HepG2 (cell line): ENCODE data around the gene OS9. TPM values are rescaled to one million over a fixed set of nuclear protein-coding genes. Genes with fewer than 3 reads are reported as not detected.

Source experiments
- ATF4 ChIP-seq, 2 experiments: fragments of 450-650 bp in 1 of 2; sonication (generic) in 1 of 2; formaldehyde crosslinking; IDR thresholded peaks; 2 replicates each; pipeline versions ENCODE4 v1.5.0 to v1.8.0; 2020 to 2022; ENCODE audit warnings: mild to moderate bottlenecking in 1 of 2, missing genetic modification reagents in 1 of 2
- ATRX ChIP-seq: sonication (generic); formaldehyde crosslinking; IDR thresholded peaks from 2 replicates; pipeline ENCODE4 v1.4.0; 2020; ENCODE audit warnings: missing genetic modification reagents, borderline replicate concordance
- BRCA1 ChIP-seq: sonication (generic); formaldehyde crosslinking; IDR thresholded peaks from 2 replicates; pipeline ENCODE4 v1.4.0; 2020; ENCODE audit warnings: missing genetic modification reagents
- GATA4 ChIP-seq: sonication (generic); IDR thresholded peaks from 2 replicates; pipeline ENCODE4 v1.6.1; 2016; ENCODE audit warnings: antibody characterized with exemption, low read depth, borderline replicate concordance
- GTF2F1 ChIP-seq: fragments of 150-350 bp; IDR thresholded peaks from 2 replicates; pipeline ENCODE4 v1.6.1; 2014; ENCODE audit warnings: low read length
- HNF4A ChIP-seq: sonication (generic); formaldehyde crosslinking; IDR thresholded peaks from 2 replicates; pipeline ENCODE4 v1.4.0; 2020; ENCODE audit warnings: missing genetic modification reagents
- KLF16 ChIP-seq, 2 experiments: sonication (generic) in 1 of 2; formaldehyde crosslinking in 1 of 2; IDR thresholded peaks; 2 replicates each; pipeline versions ENCODE4 v1.6.1 to v1.8.0; 2016 to 2023; ENCODE audit warnings: missing genetic modification reagents in 2 of 2, missing compliant biosample characterization in 1 of 2
- MAZ ChIP-seq, 2 experiments: sonication (generic) in 1 of 2; formaldehyde crosslinking in 1 of 2; IDR thresholded peaks; 2 replicates each; pipeline versions ENCODE4 v1.5.0 to v1.6.1; 2012 to 2020; ENCODE audit warnings: low read depth in 2 of 2, mild to moderate bottlenecking in 2 of 2, borderline replicate concordance in 1 of 2, improper control_type of control experiment in 1 of 2, low read length in 1 of 2, missing genetic modification reagents in 1 of 2, moderate library complexity in 1 of 2
- NFKBIZ ChIP-seq: IDR thresholded peaks from 2 replicates; pipeline ENCODE4 v1.6.1; 2018; ENCODE audit warnings: missing genetic modification reagents, missing compliant biosample characterization
- TAF1 ChIP-seq: sonication (generic); formaldehyde crosslinking; IDR thresholded peaks from 2 replicates; pipeline ENCODE4 v1.4.0; 2020; ENCODE audit warnings: missing genetic modification reagents
- ZNF124 ChIP-seq: sonication (generic); formaldehyde crosslinking; IDR thresholded peaks from 2 replicates; pipeline ENCODE4 v1.4.0; 2020; ENCODE audit warnings: missing genetic modification reagents
- ZNF644 ChIP-seq: IDR thresholded peaks from 2 replicates; pipeline ENCODE4 v1.6.1; 2016; ENCODE audit warnings: low read depth
- polyA plus RNA-seq, 8 experiments: library from polyadenylated mRNA; depleted of rRNA in 3 of 8; stranded (reverse) in 7 of 8; unstranded in 1 of 8; fragments of >200 nt; fragmentation: Illumina TruSeq in 4 of 8; extraction: Trizol in 4 of 8; gene quantifications; 2 replicates each; pipeline versions ENCODE4 v1.2.1 to v1.2.3, GENCODE V29; 2011 to 2016; ENCODE audit warnings: low read depth in 4 of 8, missing spikeins in 1 of 8, mixed read lengths in 1 of 8; ENCODE audit not compliant: insufficient read depth in 1 of 8
- total RNA-seq, 5 experiments: library from RNA; depleted of rRNA; stranded (reverse); fragments of >200 nt; fragmentation: Illumina TruSeq; extraction: Trizol; gene quantifications; 2 replicates each; pipeline ENCODE4 v1.2.3, GENCODE V29; 2016; ENCODE audit warnings: low read depth in 1 of 5
- TF ChIP-seq, protein P1 (sequence below): sonication (generic); formaldehyde crosslinking; IDR thresholded peaks from 2 replicates; pipeline ENCODE4 v1.9.0; 2022; ENCODE audit warnings: low read depth, missing genetic modification reagents
- TF ChIP-seq, protein P2 (sequence below), 2 experiments: fragments of 450-650 bp in 1 of 2; sonication (generic) in 1 of 2; formaldehyde crosslinking in 1 of 2; IDR thresholded peaks; 2 replicates each; pipeline versions ENCODE4 v1.6.1 to v1.8.0; 2016 to 2022; ENCODE audit warnings: antibody characterized with exemption in 1 of 2, mild to moderate bottlenecking in 1 of 2, missing genetic modification reagents in 1 of 2
- TF ChIP-seq, protein P3 (sequence below): sonication (generic); formaldehyde crosslinking; conservative IDR thresholded peaks from 2 replicates; pipeline ENCODE4 v1.4.0; 2020; ENCODE audit warnings: missing genetic modification reagents

OS9 gene
- total and polyA plus RNA-seq, 2 of the 13 experiments (the other 11 are each of a cell fraction or from before 2014, with no cell fraction given): 156 to 206 TPM

GRCh38 chr12:57744777-57745484 is 51.0 kb downstream of the OS9 start, which contains the start of gene TSPAN31 (continued):
- TF ChIP-seq MAZ (IDR thresholded peaks at IDR 0.05; ENCODE audit: borderline replicate concordance, low read depth, low read length): 0 out of 2 replicates have a peak, but pooled peaks have one; percentile 14
- no peak for TF ChIP-seq MAZ (CRISPR knock-in tag; IDR thresholded peaks at IDR 0.05; ENCODE audit: low read depth)
- no peak for TF ChIP-seq ATF4 (CRISPR knock-in tag; IDR thresholded peaks at IDR 0.05)
- TF ChIP-seq GATA4: no peak
- TF ChIP-seq TAF1: peak; percentile 66
- no peak for TF ChIP-seq BRCA1 (CRISPR knock-in tag)
- TF ChIP-seq, protein P1, sequence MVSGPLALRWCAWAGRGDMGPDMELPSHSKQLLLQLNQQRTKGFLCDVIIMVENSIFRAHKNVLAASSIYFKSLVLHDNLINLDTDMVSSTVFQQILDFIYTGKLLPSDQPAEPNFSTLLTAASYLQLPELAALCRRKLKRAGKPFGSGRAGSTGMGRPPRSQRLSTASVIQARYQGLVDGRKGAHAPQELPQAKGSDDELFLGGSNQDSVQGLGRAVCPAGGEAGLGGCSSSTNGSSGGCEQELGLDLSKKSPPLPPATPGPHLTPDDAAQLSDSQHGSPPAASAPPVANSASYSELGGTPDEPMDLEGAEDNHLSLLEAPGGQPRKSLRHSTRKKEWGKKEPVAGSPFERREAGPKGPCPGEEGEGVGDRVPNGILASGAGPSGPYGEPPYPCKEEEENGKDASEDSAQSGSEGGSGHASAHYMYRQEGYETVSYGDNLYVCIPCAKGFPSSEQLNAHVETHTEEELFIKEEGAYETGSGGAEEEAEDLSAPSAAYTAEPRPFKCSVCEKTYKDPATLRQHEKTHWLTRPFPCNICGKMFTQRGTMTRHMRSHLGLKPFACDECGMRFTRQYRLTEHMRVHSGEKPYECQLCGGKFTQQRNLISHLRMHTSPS (CRISPR knock-in tag): no peak
- no peak for TF ChIP-seq ZNF124 (CRISPR knock-in tag)
- no peak for TF ChIP-seq ATRX (CRISPR knock-in tag)
- TF ChIP-seq NFKBIZ: 0 out of 2 replicates have a peak, but pooled peaks have one; percentile 24
- no peak for TF ChIP-seq HNF4A
- TF ChIP-seq, protein P2, sequence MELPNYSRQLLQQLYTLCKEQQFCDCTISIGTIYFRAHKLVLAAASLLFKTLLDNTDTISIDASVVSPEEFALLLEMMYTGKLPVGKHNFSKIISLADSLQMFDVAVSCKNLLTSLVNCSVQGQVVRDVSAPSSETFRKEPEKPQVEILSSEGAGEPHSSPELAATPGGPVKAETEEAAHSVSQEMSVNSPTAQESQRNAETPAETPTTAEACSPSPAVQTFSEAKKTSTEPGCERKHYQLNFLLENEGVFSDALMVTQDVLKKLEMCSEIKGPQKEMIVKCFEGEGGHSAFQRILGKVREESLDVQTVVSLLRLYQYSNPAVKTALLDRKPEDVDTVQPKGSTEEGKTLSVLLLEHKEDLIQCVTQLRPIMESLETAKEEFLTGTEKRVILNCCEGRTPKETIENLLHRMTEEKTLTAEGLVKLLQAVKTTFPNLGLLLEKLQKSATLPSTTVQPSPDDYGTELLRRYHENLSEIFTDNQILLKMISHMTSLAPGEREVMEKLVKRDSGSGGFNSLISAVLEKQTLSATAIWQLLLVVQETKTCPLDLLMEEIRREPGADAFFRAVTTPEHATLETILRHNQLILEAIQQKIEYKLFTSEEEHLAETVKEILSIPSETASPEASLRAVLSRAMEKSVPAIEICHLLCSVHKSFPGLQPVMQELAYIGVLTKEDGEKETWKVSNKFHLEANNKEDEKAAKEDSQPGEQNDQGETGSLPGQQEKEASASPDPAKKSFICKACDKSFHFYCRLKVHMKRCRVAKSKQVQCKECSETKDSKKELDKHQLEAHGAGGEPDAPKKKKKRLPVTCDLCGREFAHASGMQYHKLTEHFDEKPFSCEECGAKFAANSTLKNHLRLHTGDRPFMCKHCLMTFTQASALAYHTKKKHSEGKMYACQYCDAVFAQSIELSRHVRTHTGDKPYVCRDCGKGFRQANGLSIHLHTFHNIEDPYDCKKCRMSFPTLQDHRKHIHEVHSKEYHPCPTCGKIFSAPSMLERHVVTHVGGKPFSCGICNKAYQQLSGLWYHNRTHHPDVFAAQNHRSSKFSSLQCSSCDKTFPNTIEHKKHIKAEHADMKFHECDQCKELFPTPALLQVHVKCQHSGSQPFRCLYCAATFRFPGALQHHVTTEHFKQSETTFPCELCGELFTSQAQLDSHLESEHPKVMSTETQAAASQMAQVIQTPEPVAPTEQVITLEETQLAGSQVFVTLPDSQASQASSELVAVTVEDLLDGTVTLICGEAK (IDR thresholded peaks at IDR 0.05): peak; percentile 41
- TF ChIP-seq, protein P2 (CRISPR knock-in tag; IDR thresholded peaks at IDR 0.05): no peak
- TF ChIP-seq ZNF644 (CRISPR knock-in tag): no peak
- peak in 1 of 2 experiments; percentile 57; a peak in 1 of 4 replicates for TF ChIP-seq KLF16 (CRISPR knock-in tag; IDR thresholded peaks at IDR 0.05)
- TF ChIP-seq GTF2F1: peak; percentile 53; the same call in 1 of the 2 replicates
- TF ChIP-seq, protein P3, sequence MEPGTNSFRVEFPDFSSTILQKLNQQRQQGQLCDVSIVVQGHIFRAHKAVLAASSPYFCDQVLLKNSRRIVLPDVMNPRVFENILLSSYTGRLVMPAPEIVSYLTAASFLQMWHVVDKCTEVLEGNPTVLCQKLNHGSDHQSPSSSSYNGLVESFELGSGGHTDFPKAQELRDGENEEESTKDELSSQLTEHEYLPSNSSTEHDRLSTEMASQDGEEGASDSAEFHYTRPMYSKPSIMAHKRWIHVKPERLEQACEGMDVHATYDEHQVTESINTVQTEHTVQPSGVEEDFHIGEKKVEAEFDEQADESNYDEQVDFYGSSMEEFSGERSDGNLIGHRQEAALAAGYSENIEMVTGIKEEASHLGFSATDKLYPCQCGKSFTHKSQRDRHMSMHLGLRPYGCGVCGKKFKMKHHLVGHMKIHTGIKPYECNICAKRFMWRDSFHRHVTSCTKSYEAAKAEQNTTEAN (CRISPR knock-in tag): no peak
